ENCODE measurements around the gene LRP1B. TPM values are rescaled to one million over a fixed set of nuclear protein-coding genes. Genes with fewer than 3 reads are reported as not detected.

Gene LRP1B
- total RNA-seq, 1 donor from 2014 or later, result 8.8 TPM

DNA sequence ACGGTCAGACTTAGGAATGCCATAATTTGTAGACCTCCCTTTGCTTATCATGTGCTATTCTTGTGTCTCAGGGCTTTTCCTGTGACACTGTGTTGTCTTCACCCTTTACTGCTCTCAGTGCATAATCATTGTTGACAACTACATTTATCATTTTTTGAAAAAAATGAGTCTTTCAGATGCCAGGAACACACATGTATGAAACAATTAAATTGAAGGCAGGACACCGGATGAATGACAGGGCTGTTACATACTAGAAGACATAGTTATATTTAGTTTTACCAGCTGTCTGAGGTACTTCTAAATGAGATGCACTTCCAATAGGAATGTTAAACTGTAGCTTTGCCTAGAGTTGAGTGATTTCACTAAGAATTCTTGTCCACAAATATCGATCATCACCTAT, 243.5 kb downstream of the LRP1B start:
- no peaks in the 10 kb centered on the region for H3K4me1 ChIP-seq
- no peak overlapping the region for H3K27ac ChIP-seq
- no peak for TF ChIP-seq POLR2A (IDR thresholded peaks at IDR 0.05)
- TF ChIP-seq POLR2AphosphoS5 (IDR thresholded peaks at IDR 0.05; ENCODE audit: insufficient read depth in 1 of 2, low read depth in 1 of 2), result no peak
- TF ChIP-seq CTCF (IDR thresholded peaks at IDR 0.05), result no peak
- H3K27me3 ChIP-seq, result no peaks in the 10 kb centered on the region
- no peak for DNase-seq (ENCODE audit: extremely low spot score in 2 of 2)
- H3K4me3 ChIP-seq, result no peak overlapping the region
- H3K9me3 ChIP-seq, result no peaks in the 10 kb centered on the region
- intact Hi-C loops (cut with DNase I), result no loop called here
- no peaks in the 10 kb centered on the region for H3K36me3 ChIP-seq

- Histone ChIP-seq H3K4me3 (no peak overlapping the region), H3K4me1 (no peaks in the 10 kb centered on the region), H3K36me3 (no peaks in the 10 kb centered on the region), H3K27ac (no peak overlapping the region), H3K27me3 (no peaks in the 10 kb centered on the region), H3K9me3 (no peaks in the 10 kb centered on the region)
- TF ChIP-seq CTCF (IDR thresholded peaks at IDR 0.05), result no peak
- no peak for TF ChIP-seq POLR2AphosphoS5 (IDR thresholded peaks at IDR 0.05; ENCODE audit: insufficient read depth in 1 of 2, low read depth in 1 of 2)
- intact Hi-C loops (cut with DNase I), result no loop called here
- no peak for DNase-seq (ENCODE audit: extremely low spot score in 2 of 2)
Measured at GRCh38 chr2:141878016-141878415, 252.8 kb downstream of the LRP1B start.

DNA sequence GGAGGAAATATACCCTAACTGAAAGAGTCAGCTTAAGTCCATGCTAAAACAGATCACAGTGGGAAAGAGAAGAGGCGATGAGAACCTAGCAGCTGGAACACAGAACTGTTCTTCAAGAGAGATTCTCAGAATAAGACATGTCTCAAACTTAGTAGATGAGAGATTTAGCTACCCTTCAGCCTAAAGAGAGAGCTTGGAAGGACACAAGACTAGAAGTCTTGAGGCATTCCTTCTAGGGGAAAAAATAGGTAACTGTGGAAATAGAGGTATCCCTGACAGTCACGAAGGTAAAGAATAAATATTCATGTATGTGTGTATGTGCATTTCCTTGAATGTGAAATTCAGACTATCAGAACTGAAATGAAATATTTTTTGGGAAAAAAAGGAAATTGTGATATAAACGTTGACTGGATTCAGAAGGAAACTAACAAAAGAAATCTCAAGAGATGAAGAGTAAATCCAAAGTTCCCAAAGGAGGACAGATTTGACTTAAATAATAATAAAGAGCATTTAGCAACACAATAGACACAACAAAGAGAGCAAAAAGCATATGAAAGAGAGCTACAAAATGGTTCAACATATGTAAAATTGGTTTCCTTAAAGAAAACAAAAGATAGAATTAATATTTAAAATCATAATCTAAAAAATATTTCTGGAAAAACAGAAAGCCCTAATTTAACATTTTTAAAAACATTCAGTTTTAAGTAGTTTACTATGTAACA, 258.7 kb downstream of the LRP1B start:
- no peak for DNase-seq (ENCODE audit: extremely low spot score in 2 of 2)
- intact Hi-C loops (cut with DNase I), result no loop called here
- Histone ChIP-seq H3K4me1 (no peaks in the 10 kb centered on the region), H3K36me3 (no peaks in the 10 kb centered on the region), H3K27me3 (no peaks in the 10 kb centered on the region), H3K4me3 (no peak overlapping the region), H3K27ac (no peak overlapping the region), H3K9me3 (no peaks in the 10 kb centered on the region)
- TF ChIP-seq CTCF (IDR thresholded peaks at IDR 0.05) (no peak), POLR2AphosphoS5 (IDR thresholded peaks at IDR 0.05; ENCODE audit: insufficient read depth in 1 of 2, low read depth in 1 of 2) (no peak), POLR2A (IDR thresholded peaks at IDR 0.05) (no peak)

DNA sequence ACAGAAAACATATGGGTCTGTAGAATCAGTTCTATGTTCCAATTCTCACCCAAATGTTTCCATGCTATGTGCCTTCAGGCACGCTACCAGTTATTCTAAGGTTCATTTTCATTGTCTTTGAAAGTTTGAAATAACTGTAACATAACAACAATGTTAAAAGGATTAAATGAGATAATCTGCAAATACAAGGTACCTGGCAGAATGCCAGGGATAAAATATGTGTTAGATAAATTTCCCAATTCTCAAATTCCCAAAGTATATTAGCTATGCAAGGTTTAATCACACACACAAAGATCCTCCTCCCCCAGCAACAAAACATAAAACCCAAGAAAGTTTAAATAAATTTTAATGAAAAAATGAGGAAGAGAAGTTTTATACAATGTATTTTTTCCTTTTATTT, 261.2 kb downstream of the LRP1B start:
- TF ChIP-seq POLR2AphosphoS5 (IDR thresholded peaks at IDR 0.05; ENCODE audit: insufficient read depth in 1 of 2, low read depth in 1 of 2) (no peak), CTCF (IDR thresholded peaks at IDR 0.05) (no peak), POLR2A (IDR thresholded peaks at IDR 0.05) (no peak)
- Histone ChIP-seq H3K27ac (no peak overlapping the region), H3K9me3 (no peaks in the 10 kb centered on the region), H3K36me3 (no peaks in the 10 kb centered on the region), H3K27me3 (no peaks in the 10 kb centered on the region), H3K4me3 (no peak overlapping the region), H3K4me1 (no peaks in the 10 kb centered on the region)
- no peak for DNase-seq (ENCODE audit: extremely low spot score in 2 of 2)
- intact Hi-C loops (cut with DNase I), result no loop called here

DNA sequence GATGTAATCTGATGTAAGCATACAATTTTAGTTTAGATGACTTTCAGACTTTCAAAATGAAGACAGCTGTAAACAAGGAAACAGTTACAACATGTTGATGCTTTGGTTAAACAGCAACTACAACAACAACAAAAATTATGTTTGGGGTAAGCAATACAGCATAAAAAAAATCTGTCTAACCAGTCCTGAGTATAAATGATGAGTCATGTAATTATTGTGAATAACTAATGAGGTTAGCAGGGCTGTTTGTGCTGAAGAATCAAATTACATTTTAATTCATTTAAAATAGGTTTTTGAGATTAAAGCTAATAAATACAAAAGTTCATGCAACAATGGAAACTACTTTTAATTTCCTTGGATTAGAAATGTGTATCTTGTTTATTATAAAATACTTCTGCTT, 266.9 kb downstream of the LRP1B start:
- H3K27me3 ChIP-seq, result no peaks in the 10 kb centered on the region
- TF ChIP-seq POLR2AphosphoS5 (IDR thresholded peaks at IDR 0.05; ENCODE audit: insufficient read depth in 1 of 2, low read depth in 1 of 2) (no peak), CTCF (IDR thresholded peaks at IDR 0.05) (no peak), POLR2A (IDR thresholded peaks at IDR 0.05) (no peak)
- H3K4me3 ChIP-seq, result no peak overlapping the region
- intact Hi-C loops (cut with DNase I), result no loop called here
- H3K4me1 ChIP-seq, result no peaks in the 10 kb centered on the region
- no peak for DNase-seq (ENCODE audit: extremely low spot score in 2 of 2)
- H3K27ac ChIP-seq, result no peak overlapping the region
- H3K36me3 ChIP-seq, result no peaks in the 10 kb centered on the region
- H3K9me3 ChIP-seq, result no peaks in the 10 kb centered on the region

Measured in vagina (tissue), 2 donors.